A549 (cell line): Measurements from ENCODE around the gene CABP2. TPM values are rescaled to one million over a fixed set of nuclear protein-coding genes. Genes with fewer than 3 reads are reported as not detected.
A peak's percentile ranks its signal among the peaks of the same experiment; 100 is the strongest.

Experiments used
- ATAC-seq, 2 experiments: fragments of 200-7000 bp in 1 of 2; fragments of >200 bp in 1 of 2; cut with Nextera tagmentation in 1 of 2; cut with Tn5 transposase in 1 of 2; 3 replicates each; pipeline versions ENCODE4 v1.8.0 to v1.9.1; 2018 to 2020; ENCODE audit warnings: mild to moderate bottlenecking in 1 of 2, moderate library complexity in 1 of 2
- CTCF ChIA-PET: fragments of 300-600 bp; sonication (Branson Sonifier 250); formaldehyde crosslinking; extraction: SDS; loops from one replicate; lab custom pipeline; 2021; ENCODE audit warnings: antibody characterized with exemption, inconsistent platforms; lab: Yijun Ruan, JAX
- POLR2A ChIA-PET: fragments of 350-600 bp; formaldehyde crosslinking; extraction: SDS; loops from one replicate; lab custom pipeline; 2021; ENCODE audit warnings: antibody characterized with exemption, inconsistent platforms; lab: Yijun Ruan, JAX
- DNase-seq, 2 experiments: peaks; one replicate each; pipeline versions ENCODE4 v3.0.0 to v3.0.0-alpha.2; 2011 to 2016; ENCODE audit warnings: low read depth in 1 of 2, low spot score in 1 of 2
- FAIRE-seq: peaks from 2 replicates; lab custom pipeline; 2011; peaks lifted over from hg19 to GRCh38; lab: Jason Lieb, UNC
- H3K27ac ChIP-seq, 2 experiments: fragments of >200 bp; sonication (Bioruptor Twin); formaldehyde crosslinking; 3 replicates each; pipeline ENCODE4 v1.5.1; 2016 to 2017
- H3K4me1 ChIP-seq: fragments of >200 bp; sonication (Bioruptor Twin); formaldehyde crosslinking; 3 replicates; pipeline ENCODE4 v1.6.1; 2016
- H3K4me2 ChIP-seq: fragments of >200 bp; sonication (Bioruptor Twin); formaldehyde crosslinking; 3 replicates; pipeline ENCODE4 v1.6.1; 2016
- H3K4me3 ChIP-seq: fragments of >200 bp; sonication (Bioruptor Twin); formaldehyde crosslinking; 3 replicates; pipeline ENCODE4 v1.5.1; 2016
- H3K9me3 ChIP-seq: fragments of >200 bp; sonication (Bioruptor Twin); formaldehyde crosslinking; 3 replicates; pipeline ENCODE4 v1.6.1; 2016
- CBX2 ChIP-seq: fragments of 200-600 bp; sonication (generic); IDR thresholded peaks from 2 replicates; pipeline ENCODE4 v1.6.1; 2016; ENCODE audit warnings: low read depth, mild to moderate bottlenecking, borderline replicate concordance
- CEBPB ChIP-seq, 2 experiments: fragments of >200 bp in 1 of 2; sonication (Bioruptor Twin) in 1 of 2; formaldehyde crosslinking in 1 of 2; IDR thresholded peaks; 2 replicates each; pipeline ENCODE4 v1.6.1; 2012 to 2016
- CHD4 ChIP-seq: fragments of 200-600 bp; sonication (generic); IDR thresholded peaks from 2 replicates; pipeline ENCODE4 v1.6.1; 2016; ENCODE audit warnings: antibody characterized with exemption, mild to moderate bottlenecking, borderline replicate concordance
- EP300 ChIP-seq, 2 experiments: fragments of >200 bp; sonication (Bioruptor Twin); formaldehyde crosslinking; IDR thresholded peaks; 2 replicates in 1 of 2; 3 replicates in 1 of 2; pipeline ENCODE4 v1.6.1; 2016 to 2017
- ESRRA ChIP-seq: fragments of 150-350 bp; IDR thresholded peaks from 2 replicates; pipeline ENCODE4 v1.6.1; 2014; ENCODE audit warnings: mild to moderate bottlenecking, low read length, borderline replicate concordance
- HDAC2 ChIP-seq: fragments of 200-600 bp; sonication (generic); IDR thresholded peaks from 2 replicates; pipeline ENCODE4 v1.6.1; 2016
- HOXA7 ChIP-seq: fragments of 250-450 bp; sonication (Bioruptor Pico); IDR thresholded peaks from 2 replicates; pipeline ENCODE4 v1.5.0; 2020; ENCODE audit warnings: mild to moderate bottlenecking, moderate library complexity
- JUNB ChIP-seq: fragments of >200 bp; sonication (Bioruptor Twin); formaldehyde crosslinking; IDR thresholded peaks from 2 replicates; pipeline ENCODE4 v1.6.1; 2016
- MAFK ChIP-seq: fragments of 450-650 bp; IDR thresholded peaks from 2 replicates; pipeline ENCODE4 v1.6.1; 2014; ENCODE audit not compliant: partially characterized antibody
- NPAS2 ChIP-seq: fragments of 250-450 bp; sonication (Bioruptor Pico); IDR thresholded peaks from 2 replicates; pipeline ENCODE4 v1.8.0; 2022; ENCODE audit warnings: mild to moderate bottlenecking, moderate library complexity, borderline replicate concordance
- NR3C1 ChIP-seq: fragments of >200 bp; sonication (Bioruptor Twin); formaldehyde crosslinking; IDR thresholded peaks from 3 replicates; pipeline ENCODE4 v1.6.1; 2017
- POLR2A ChIP-seq: IDR thresholded peaks from 2 replicates; pipeline ENCODE4 v1.6.1; 2012; ENCODE audit warnings: mild to moderate bottlenecking, low read length
- SMC3 ChIP-seq: fragments of >200 bp; sonication (Bioruptor Twin); formaldehyde crosslinking; IDR thresholded peaks from 3 replicates; pipeline ENCODE4 v1.6.1; 2018; ENCODE audit warnings: inconsistent platforms
- TFCP2L1 ChIP-seq: fragments of 250-450 bp; sonication (Bioruptor Pico); IDR thresholded peaks from 2 replicates; pipeline ENCODE4 v1.5.0; 2021; ENCODE audit warnings: mild to moderate bottlenecking
- TP53 ChIP-seq: fragments of 250-450 bp; sonication (Bioruptor Pico); IDR thresholded peaks from 2 replicates; pipeline ENCODE4 v1.5.0; 2021; ENCODE audit warnings: mild to moderate bottlenecking, moderate library complexity
- ZFP36 ChIP-seq: fragments of 450-650 bp; IDR thresholded peaks from 2 replicates; pipeline ENCODE4 v1.6.1; 2014; ENCODE audit warnings: borderline replicate concordance; ENCODE audit not compliant: partially characterized antibody
- WGBS: methylation state at CpG from one replicate; pipeline ENCODE4 v1.1.6; 2017; ENCODE audit errors: missing lambda C conversion rate; 5-methylcytosine and 5-hydroxymethylcytosine counted together
- polyA plus RNA-seq, 4 experiments: library from polyadenylated mRNA; depleted of rRNA in 3 of 4; stranded (reverse); fragments of >200 nt; fragmentation: RNase III in 1 of 4; extraction: RNeasy Plus Mini Kit Qiagen cat#74134 plus additional on column Dnase treatment in 1 of 4; gene quantifications; 2 replicates in 3 of 4; 3 replicates in 1 of 4; pipeline ENCODE4 v1.2.3, GENCODE V29; 2011 to 2017
- TF ChIP-seq, protein P1 (sequence below): fragments of 200-600 bp; sonication (generic); IDR thresholded peaks from 2 replicates; pipeline ENCODE4 v1.6.1; 2016; ENCODE audit warnings: antibody characterized with exemption, mild to moderate bottlenecking, moderate library complexity
- TF ChIP-seq, protein P2 (sequence below): fragments of 450-650 bp; IDR thresholded peaks from 2 replicates; pipeline ENCODE4 v1.6.1; 2014; ENCODE audit warnings: antibody characterized with exemption
- TF ChIP-seq, protein P3 (sequence below): fragments of >200 bp; sonication (Bioruptor Twin); formaldehyde crosslinking; IDR thresholded peaks from 2 replicates; pipeline ENCODE4 v1.6.1; 2016
- TF ChIP-seq, protein P4 (sequence below): fragments of >200 bp; sonication (Bioruptor Twin); formaldehyde crosslinking; IDR thresholded peaks from 3 replicates; pipeline ENCODE4 v1.5.1; 2016

The CABP2 gene
- polyA plus RNA-seq, 2 of the 4 experiments (the other 2 are of a cell fraction) = not detected

DNA sequence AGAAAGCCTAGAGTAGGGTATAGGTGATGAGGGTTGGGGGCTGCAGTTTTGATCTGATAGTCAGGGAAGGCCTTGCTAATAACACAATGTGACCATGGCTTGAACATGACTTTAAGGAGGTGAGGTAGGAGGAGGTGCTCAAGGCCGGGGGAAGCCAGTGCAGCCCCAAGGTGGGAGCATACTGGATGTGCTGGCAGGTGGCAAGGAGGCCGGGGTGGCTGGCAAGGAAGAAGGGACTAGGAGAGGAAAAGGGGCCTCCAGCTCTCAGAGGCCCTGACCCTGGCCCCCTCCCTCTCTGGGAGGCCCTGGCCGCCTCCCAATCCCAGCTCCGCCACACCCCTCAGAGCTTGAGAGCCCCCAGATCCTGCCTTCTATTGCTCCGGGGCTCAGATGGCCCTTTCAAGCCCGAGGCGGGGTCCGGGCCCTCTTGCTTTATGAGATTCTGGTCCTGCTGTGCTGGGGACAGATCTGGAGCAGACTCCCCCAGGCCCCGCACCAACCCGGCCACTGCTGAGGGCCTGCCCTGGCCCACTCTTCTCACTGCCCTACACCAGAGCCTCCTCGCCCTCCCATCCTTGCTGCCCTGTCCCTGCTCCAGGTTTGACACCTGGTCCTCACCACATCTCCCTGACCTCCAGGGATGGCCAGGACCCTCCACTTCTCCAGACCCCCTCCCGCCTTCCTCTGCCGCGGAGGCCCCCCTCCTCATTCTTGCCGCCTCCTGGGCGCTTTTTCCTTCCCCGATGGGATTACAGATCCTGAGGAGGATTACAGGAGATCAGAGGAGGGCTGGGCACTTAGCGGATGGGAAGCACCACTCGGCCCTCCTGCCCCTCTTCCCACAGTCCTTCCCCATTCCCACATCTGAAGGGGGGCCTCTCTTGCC is 19.9 kb downstream of the CABP2 start:
- TF ChIP-seq NPAS2 (CRISPR knock-in tag) (no peak), ESRRA (no peak), EP300 (IDR thresholded peaks at IDR 0.05) (no peak), CEBPB (IDR thresholded peaks at IDR 0.05) (no peak), HDAC2 (no peak), TFCP2L1 (no peak), ZFP36 (no peak), POLR2A (no peak), MAFK (no peak)
- TF ChIP-seq, protein P1, sequence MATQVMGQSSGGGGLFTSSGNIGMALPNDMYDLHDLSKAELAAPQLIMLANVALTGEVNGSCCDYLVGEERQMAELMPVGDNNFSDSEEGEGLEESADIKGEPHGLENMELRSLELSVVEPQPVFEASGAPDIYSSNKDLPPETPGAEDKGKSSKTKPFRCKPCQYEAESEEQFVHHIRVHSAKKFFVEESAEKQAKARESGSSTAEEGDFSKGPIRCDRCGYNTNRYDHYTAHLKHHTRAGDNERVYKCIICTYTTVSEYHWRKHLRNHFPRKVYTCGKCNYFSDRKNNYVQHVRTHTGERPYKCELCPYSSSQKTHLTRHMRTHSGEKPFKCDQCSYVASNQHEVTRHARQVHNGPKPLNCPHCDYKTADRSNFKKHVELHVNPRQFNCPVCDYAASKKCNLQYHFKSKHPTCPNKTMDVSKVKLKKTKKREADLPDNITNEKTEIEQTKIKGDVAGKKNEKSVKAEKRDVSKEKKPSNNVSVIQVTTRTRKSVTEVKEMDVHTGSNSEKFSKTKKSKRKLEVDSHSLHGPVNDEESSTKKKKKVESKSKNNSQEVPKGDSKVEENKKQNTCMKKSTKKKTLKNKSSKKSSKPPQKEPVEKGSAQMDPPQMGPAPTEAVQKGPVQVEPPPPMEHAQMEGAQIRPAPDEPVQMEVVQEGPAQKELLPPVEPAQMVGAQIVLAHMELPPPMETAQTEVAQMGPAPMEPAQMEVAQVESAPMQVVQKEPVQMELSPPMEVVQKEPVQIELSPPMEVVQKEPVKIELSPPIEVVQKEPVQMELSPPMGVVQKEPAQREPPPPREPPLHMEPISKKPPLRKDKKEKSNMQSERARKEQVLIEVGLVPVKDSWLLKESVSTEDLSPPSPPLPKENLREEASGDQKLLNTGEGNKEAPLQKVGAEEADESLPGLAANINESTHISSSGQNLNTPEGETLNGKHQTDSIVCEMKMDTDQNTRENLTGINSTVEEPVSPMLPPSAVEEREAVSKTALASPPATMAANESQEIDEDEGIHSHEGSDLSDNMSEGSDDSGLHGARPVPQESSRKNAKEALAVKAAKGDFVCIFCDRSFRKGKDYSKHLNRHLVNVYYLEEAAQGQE = no peak
- TF ChIP-seq, protein P2, sequence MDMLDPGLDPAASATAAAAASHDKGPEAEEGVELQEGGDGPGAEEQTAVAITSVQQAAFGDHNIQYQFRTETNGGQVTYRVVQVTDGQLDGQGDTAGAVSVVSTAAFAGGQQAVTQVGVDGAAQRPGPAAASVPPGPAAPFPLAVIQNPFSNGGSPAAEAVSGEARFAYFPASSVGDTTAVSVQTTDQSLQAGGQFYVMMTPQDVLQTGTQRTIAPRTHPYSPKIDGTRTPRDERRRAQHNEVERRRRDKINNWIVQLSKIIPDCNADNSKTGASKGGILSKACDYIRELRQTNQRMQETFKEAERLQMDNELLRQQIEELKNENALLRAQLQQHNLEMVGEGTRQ = no peak
- Histone ChIP-seq H3K4me1 (peaks cover 29% of the 10 kb centered on the region), H3K4me2 (peak overlapping the region; percentile 85), H3K4me3 (peak overlapping the region; percentile 76), H3K9me3 (no peaks in the 10 kb centered on the region), H3K27ac (peak overlapping the region; percentile 87 to 97)
- FAIRE-seq = no peak
- CTCF ChIA-PET = interaction anchor here (1.5 to 1.6 kb wide), 2 partner anchors 109 to 120 kb away, joined by 3 read pairs; no protein-coding TSS in a partner anchor
- POLR2A ChIA-PET = no interaction called here
- 90% methylated on average over 19 of the region's 19 CpGs for WGBS
- no peak for ATAC-seq
- no peak for DNase-seq

DNA sequence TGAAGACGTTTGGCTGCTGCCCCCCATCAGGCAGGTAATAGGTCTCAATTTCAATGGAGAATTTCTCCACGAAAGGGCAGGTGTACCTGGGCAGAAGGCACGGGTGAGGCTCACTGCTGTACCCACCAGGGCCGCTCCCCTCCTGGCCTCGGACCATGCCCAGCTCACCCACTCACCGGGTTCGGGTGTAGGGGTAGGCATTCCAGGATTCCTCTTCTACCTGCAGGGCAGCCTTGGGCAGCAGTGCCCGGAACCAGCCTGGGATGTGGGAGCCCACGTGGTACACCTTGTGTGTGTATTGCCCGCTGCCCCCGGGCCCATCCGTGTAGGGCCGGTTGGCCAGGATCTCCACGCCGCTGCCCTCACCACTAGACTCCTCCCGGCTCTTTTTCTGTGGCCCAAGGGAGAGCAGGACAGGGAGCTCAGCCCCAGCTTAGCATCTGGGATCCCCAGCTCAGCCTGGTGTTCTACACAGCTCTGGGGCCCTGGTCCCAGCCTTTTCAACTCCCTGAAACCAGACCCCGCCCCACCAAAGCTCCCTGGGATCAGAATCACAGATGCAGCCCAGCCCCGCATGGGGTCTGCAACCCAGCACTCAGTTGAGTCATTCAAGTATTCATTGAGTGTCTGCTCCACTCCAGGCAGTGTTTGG is 20.8 kb downstream of the CABP2 start:
- ATAC-seq = no peak
- no peak overlapping the region for H3K27ac ChIP-seq
- H3K4me1 ChIP-seq = peaks cover 29% of the 10 kb centered on the region
- H3K4me3 ChIP-seq = no peak overlapping the region
- no peak for TF ChIP-seq CHD4
- no peak for TF ChIP-seq NR3C1
- TF ChIP-seq CBX2 = no peak
- no peaks in the 10 kb centered on the region for H3K9me3 ChIP-seq
- DNase-seq = no peak
- ChIA-PET POLR2A (no interaction called here), CTCF (interaction anchor here (0.7 to 1.6 kb wide), 3 partner anchors 33 to 120 kb away, joined by 3 to 4 read pairs (median 3); partner anchors contain the start of gene TMEM134)
- WGBS = 95% methylated on average over 15 of the region's 18 CpGs
- no peak for FAIRE-seq
- H3K4me2 ChIP-seq = no peak overlapping the region

DNA sequence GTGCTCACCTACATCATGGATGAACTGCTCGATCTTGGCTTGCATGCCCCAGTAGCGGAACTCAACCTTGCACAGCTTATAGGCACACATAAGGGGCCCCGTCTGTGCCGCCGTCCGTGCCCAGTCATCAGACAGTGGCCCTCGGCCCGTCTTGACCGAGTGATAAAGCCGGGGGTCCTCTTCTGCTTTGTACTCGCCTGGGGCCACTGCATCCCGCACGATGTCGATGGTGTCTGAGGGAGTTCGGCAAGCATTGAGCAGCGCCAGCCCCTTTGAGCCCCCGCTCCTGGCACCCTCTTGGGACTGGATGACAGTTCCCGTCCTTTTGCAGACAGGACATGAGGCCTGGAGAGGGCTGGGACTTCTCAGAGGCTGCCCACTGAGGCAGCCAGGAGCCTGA is 21.4 kb downstream of the CABP2 start:
- TF ChIP-seq, protein P3, sequence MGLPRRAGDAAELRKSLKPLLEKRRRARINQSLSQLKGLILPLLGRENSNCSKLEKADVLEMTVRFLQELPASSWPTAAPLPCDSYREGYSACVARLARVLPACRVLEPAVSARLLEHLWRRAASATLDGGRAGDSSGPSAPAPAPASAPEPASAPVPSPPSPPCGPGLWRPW = no peak
- no peak for TF ChIP-seq HOXA7 (CRISPR knock-in tag)
- no peak for TF ChIP-seq SMC3
- no peak for TF ChIP-seq CHD4
- no peak for TF ChIP-seq CBX2
- TF ChIP-seq NR3C1 = no peak
- no peak for TF ChIP-seq TP53
- TF ChIP-seq JUNB = no peak
- TF ChIP-seq, protein P4, sequence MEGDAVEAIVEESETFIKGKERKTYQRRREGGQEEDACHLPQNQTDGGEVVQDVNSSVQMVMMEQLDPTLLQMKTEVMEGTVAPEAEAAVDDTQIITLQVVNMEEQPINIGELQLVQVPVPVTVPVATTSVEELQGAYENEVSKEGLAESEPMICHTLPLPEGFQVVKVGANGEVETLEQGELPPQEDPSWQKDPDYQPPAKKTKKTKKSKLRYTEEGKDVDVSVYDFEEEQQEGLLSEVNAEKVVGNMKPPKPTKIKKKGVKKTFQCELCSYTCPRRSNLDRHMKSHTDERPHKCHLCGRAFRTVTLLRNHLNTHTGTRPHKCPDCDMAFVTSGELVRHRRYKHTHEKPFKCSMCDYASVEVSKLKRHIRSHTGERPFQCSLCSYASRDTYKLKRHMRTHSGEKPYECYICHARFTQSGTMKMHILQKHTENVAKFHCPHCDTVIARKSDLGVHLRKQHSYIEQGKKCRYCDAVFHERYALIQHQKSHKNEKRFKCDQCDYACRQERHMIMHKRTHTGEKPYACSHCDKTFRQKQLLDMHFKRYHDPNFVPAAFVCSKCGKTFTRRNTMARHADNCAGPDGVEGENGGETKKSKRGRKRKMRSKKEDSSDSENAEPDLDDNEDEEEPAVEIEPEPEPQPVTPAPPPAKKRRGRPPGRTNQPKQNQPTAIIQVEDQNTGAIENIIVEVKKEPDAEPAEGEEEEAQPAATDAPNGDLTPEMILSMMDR = no peak
- TF ChIP-seq HDAC2 = no peak
- TF ChIP-seq, all 56 proteins: peak for 0
- Histone ChIP-seq H3K9me3 (no peaks in the 10 kb centered on the region), H3K4me1 (peaks cover 24% of the 10 kb centered on the region), H3K27ac (no peak overlapping the region), H3K4me3 (no peak overlapping the region), H3K4me2 (no peak overlapping the region)
- FAIRE-seq (no peak), DNase-seq (no peak), ATAC-seq (no peak)
- 97% methylated on average over 18 of the region's 18 CpGs for WGBS
- ChIA-PET CTCF (interaction anchor here (0.8 to 1.6 kb wide), 3 partner anchors 10 to 107 kb away, joined by 3 read pairs; no protein-coding TSS in a partner anchor), POLR2A (interaction anchor here (1.2 kb wide), 1 partner anchor 100 kb away, joined by 4 read pairs; the partner anchor contains the start of gene PPP1CA)
